Measurements from ENCODE around the gene IGFBP4.

The IGFBP4 gene

GRCh38 chr17:40463122-40463550 is 19.9 kb downstream of the IGFBP4 start:
- Mint-ChIP-seq H3K36me3 (peaks cover 7% of the 10 kb centered on the region), H3K27me3 (peaks cover 39% of the 10 kb centered on the region), H3K9me3 (no peaks in the 10 kb centered on the region), H3K27ac (no peak overlapping the region), H3K4me3 (no peak overlapping the region), H3K4me1 (no peaks in the 10 kb centered on the region)
- DNase-seq, result no peak
- CTCF ChIA-PET, result no interaction called here

- H3K4me1 Mint-ChIP-seq, result no peaks in the 10 kb centered on the region
Measured at GRCh38 chr17:40464392-40464855, 21.2 kb downstream of the IGFBP4 start.

DNA sequence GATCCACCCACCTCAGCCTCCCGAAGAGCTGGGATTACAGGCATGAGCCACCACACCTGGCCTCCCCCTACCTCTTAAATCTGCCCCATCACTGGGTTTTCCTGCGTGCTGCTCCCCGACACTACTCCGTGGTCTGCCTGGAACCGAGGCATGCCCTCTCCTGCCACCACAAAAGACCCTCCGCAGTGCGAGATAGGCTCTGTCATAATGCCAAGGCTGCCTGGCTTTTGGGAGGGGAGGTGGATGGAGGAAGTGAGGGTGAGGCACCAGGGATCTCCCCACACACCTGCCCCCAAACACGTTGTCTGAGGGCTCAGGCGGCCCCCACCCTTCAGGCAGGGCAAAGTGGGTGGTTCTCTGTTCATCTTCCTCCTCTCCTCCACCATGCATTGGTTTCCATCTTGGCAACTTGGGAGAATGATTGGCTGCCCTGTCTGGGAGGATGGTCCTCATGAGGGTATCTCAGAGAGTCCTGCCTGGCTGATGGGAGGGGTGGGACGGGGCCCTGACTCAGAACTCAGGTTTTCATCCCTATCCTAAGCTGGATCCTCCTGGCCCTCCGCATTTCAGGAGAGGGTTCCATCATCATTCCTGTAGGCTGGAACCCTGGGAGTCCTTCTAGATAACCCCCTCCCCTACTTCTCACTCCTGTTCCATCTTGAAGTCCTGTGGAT is 23.2 kb downstream of the IGFBP4 start:
- H3K27me3 Mint-ChIP-seq, result peaks cover 65% of the 10 kb centered on the region
- no peaks in the 10 kb centered on the region for H3K9me3 Mint-ChIP-seq
- no peaks in the 10 kb centered on the region for H3K36me3 Mint-ChIP-seq
- DNase-seq, result no peak
- H3K4me1 Mint-ChIP-seq, result no peaks in the 10 kb centered on the region
- no peak overlapping the region for H3K27ac Mint-ChIP-seq
- no peak overlapping the region for H3K4me3 Mint-ChIP-seq
- CTCF ChIA-PET, result interaction anchor here (0.6 to 4.0 kb wide), 2 partner anchors 10 to 185 kb away, joined by 4 to 21 read pairs; no protein-coding TSS in a partner anchor

More at GRCh38 chr17:40464392-40464855, 21.2 kb downstream of the IGFBP4 start:
- Mint-ChIP-seq H3K27ac (no peak overlapping the region), H3K27me3 (peaks cover 46% of the 10 kb centered on the region), H3K4me3 (no peak overlapping the region), H3K9me3 (no peaks in the 10 kb centered on the region), H3K36me3 (no peaks in the 10 kb centered on the region)
- no peak for DNase-seq
- CTCF ChIA-PET, result interaction anchor here (0.9 to 4.0 kb wide), 5 partner anchors 12 to 68 kb away, joined by 3 to 21 read pairs (median 3); no protein-coding TSS in a partner anchor

GRCh38 chr17:40467281-40467867 is 24.1 kb downstream of the IGFBP4 start:
- Mint-ChIP-seq H3K4me3 (no peak overlapping the region), H3K36me3 (no peaks in the 10 kb centered on the region), H3K4me1 (no peaks in the 10 kb centered on the region), H3K9me3 (no peaks in the 10 kb centered on the region), H3K27me3 (peaks cover 70% of the 10 kb centered on the region), H3K27ac (no peak overlapping the region)
- DNase-seq, result no peak
- CTCF ChIA-PET, result interaction anchor here (4.0 kb wide), 1 partner anchor 9 kb away, joined by 21 read pairs; no protein-coding TSS in a partner anchor

DNA sequence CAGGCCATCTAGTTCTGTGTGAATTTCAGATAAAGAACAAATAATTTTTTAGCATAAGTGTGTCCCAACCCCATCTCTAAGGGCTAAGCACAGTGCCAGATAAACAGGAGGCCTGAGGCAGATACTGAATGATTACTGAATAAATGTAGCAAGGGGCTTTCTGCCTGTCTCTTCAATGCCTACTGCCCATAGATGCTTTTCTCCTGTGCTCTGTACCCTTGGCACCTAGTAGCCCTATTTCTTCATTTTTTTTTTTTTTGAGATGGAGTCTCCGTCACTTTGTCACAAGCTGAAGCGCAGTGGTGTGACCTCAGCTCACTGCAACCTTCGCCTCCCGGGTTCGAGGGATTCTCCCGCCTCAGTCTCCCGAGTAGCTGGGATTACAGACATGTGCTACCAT is 25.3 kb downstream of the IGFBP4 start:
- CTCF ChIA-PET, result interaction anchor here (0.7 kb wide), 1 partner anchor 110 kb away, joined by 4 read pairs; no protein-coding TSS in a partner anchor
- Mint-ChIP-seq H3K36me3 (peaks cover 3% of the 10 kb centered on the region), H3K4me1 (peaks cover 3% of the 10 kb centered on the region), H3K27ac (no peak overlapping the region), H3K4me3 (no peak overlapping the region), H3K9me3 (no peaks in the 10 kb centered on the region), H3K27me3 (peaks cover 75% of the 10 kb centered on the region)
- no peak for DNase-seq

DNA sequence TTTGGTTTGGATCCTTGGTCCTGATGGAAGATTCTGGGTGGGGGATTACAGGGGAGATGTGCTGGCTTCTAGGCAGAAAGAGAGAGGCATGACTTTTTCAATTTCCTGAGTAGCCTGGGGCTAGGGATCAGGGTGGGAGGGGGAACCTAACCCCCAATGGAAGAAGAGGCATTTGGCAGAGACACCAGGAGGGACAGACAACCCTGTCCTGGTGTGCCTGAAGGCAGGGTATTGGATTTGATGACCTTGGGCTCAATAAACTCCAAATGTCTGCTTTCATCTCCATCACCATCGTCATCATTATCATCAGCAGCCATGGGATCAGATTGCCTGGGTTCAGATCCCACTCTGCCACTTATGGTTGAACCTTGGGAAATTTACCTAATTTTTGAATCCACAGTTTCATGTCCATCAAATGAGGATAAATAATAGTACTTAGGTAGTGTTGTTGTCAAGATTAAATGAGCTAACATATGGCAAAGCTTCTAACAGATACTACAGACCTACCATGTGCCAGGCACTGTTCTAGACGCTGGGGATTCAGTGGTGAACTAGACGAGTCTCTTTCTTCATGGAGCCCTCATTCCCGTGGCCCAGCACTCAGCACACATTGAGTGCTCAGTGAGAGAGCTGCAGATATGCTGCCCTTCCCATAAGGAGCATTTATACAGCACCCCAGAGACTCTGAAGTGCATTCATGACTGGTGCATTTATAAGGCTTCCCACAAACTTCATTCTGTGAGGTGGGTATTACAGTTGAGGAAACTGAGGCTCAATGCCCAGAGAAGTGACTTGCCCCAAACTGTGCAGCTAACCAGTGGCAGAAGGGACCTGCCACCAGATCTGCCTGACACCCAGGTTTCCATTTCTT is 26.8 kb downstream of the IGFBP4 start:
- Mint-ChIP-seq H3K4me3 (no peak overlapping the region), H3K36me3 (peaks cover 3% of the 10 kb centered on the region), H3K27me3 (peaks cover 68% of the 10 kb centered on the region), H3K27ac (no peak overlapping the region), H3K9me3 (no peaks in the 10 kb centered on the region), H3K4me1 (peaks cover 8% of the 10 kb centered on the region)
- no peak for DNase-seq
- CTCF ChIA-PET, result interaction anchor here (0.8 kb wide), 1 partner anchor 19 kb away, joined by 3 read pairs; no protein-coding TSS in a partner anchor

DNA sequence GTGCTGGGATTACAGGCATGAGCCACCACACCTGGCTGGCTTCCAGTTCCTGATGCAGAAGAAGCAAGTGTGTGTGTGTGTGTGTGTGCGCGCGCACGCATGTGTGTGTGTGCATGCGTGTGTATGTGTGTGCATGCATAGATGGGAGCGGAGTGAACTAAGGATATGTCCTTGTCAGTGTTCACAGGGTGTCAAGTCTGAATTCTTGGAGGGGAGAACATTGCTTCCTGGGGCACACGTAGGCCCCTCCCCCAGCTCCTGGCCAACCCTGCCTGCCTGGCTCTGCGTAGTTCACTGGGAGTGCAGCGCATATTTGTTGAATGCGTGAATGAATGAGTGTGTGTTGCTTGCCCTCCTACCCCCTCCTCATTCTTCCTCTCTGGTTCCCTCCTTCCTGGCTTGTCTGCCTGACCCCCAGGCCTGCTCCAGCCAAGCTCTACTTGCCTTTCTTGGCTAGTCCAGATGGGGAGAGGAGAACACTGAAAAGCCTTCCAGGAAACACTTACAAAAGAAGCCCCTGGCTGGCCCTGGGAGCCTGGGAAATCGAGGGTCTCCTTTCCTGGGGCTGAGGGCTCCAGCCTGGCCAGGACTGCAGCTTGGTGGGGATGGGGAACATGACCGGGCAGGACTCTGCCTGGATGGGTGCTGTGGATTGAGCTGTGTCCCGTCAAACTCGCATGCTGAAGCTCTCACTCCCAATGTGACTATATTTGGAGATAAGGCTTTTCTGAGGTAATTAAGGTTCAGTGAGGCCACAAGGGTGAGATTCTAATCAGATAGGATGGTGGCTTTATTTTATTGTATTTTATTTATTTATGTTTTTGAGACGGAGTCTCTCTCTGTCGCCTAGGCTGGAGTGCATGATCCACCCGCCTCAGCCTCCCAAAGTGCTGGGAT is 27.9 kb downstream of the IGFBP4 start:
- CTCF ChIA-PET, result interaction anchor here (1.0 kb wide), 1 partner anchor 11 kb away, joined by 3 read pairs; no protein-coding TSS in a partner anchor

DNA sequence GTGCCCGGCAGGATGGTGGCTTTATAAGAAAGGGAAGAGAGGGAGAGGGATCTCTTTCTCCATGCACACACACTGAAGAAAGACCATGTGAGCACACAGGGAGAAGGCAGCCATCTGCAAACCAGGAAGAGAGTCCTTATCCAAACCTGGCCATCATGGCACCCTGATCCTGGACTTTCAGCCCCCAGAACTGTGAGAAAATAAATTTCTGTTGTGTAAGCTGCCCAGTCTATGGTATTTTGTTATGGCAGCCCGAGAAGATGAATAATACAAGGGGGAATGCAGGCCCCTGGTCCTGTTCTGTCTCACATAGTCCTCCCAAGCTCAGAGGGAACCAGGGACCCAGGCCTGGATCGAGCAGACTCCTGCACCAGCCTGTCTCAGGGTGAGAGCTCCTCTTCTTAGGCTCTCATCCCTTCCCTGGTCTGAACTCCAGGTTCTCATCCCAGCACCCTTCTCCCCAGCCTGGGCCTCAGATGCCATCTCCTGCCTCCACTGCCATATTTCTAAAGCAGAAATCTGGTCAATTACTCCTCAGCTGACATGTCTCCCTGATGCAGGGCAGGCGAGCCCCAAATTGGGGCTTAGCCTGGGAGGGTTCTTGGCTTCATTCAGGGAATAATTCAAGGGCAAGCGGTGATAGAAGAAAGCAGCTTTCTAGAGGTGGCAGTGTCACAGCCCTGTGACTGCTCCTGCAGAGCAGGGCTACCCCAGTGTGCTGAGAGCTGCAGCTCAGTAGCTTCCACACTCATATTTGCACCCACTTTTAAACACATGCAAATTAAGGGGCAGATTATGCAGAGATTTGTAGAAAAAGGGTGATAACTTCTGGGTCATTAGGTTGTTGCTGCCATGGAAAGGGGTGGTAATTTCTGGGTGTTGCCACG is 28.8 kb downstream of the IGFBP4 start:
- no peaks in the 10 kb centered on the region for H3K9me3 Mint-ChIP-seq
- H3K27ac Mint-ChIP-seq, result no peak overlapping the region
- peaks cover 3% of the 10 kb centered on the region for H3K36me3 Mint-ChIP-seq
- H3K4me1 Mint-ChIP-seq, result peaks cover 26% of the 10 kb centered on the region
- CTCF ChIA-PET, result interaction anchor here (0.8 to 1.0 kb wide), 2 partner anchors 10 to 46 kb away, joined by 3 read pairs; no protein-coding TSS in a partner anchor
- no peak for DNase-seq
- H3K27me3 Mint-ChIP-seq, result peaks cover 48% of the 10 kb centered on the region
- H3K4me3 Mint-ChIP-seq, result no peak overlapping the region

More for the DNA sequence above, 27.9 kb downstream of the IGFBP4 start:
- Mint-ChIP-seq H3K36me3 (peaks cover 3% of the 10 kb centered on the region), H3K9me3 (no peaks in the 10 kb centered on the region), H3K27me3 (peaks cover 57% of the 10 kb centered on the region), H3K4me1 (peaks cover 17% of the 10 kb centered on the region), H3K4me3 (no peak overlapping the region), H3K27ac (no peak overlapping the region)
- DNase-seq, result no peak

GRCh38 chr17:40472733-40473452 is 29.6 kb downstream of the IGFBP4 start:
- no peak for DNase-seq
- Mint-ChIP-seq H3K27ac (no peak overlapping the region), H3K27me3 (peaks cover 41% of the 10 kb centered on the region), H3K4me1 (peaks cover 34% of the 10 kb centered on the region), H3K9me3 (no peaks in the 10 kb centered on the region), H3K4me3 (no peak overlapping the region), H3K36me3 (peaks cover 3% of the 10 kb centered on the region)
- CTCF ChIA-PET, result interaction anchor here (0.8 kb wide), 1 partner anchor 45 kb away, joined by 3 read pairs; no protein-coding TSS in a partner anchor

DNA sequence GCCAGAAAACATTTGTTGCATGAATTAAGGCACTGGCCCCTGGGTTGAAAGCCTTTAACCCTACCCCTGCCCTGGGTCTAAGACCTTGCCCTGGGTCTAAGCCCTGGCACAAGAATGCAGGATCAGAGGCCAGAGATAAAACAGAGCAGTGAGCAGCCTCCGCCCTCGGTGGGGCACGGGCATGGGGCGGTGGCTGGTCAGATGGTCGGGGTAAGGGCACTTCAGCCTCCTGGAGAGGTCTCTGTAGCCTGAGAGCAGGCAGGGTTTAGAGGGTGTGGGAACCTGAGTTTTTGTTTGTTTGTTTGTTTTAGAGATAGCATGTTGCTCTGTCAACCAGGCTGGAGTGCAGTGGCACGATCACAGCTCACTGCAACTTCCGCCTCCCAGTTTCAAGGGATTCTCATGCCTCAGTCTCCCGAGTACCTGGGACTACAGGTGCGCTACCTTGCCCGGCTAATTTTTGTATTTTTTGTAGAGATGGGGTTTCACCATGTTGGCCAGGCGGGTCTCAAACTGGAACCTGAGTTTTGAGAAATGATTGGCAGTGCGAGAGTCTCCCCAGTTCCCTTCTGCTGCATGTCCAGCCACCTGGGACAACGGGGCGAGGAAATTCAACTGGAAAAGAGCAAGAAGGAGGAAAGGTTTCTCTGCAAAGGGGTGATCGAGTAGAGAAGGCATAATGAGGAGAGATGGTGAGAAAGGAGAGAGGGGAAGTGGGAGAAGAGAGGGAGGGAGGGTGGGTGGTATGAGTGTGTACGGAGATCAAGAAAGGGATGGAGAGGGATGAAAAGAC is 30.5 kb downstream of the IGFBP4 start:
- Mint-ChIP-seq H3K4me1 (peaks cover 42% of the 10 kb centered on the region), H3K27me3 (peaks cover 41% of the 10 kb centered on the region), H3K36me3 (peaks cover 4% of the 10 kb centered on the region), H3K4me3 (no peak overlapping the region), H3K27ac (peak overlapping the region; percentile 54), H3K9me3 (no peaks in the 10 kb centered on the region)
- no peak for DNase-seq
- CTCF ChIA-PET, result interaction anchor here (4.5 kb wide), 1 partner anchor 59 kb away, joined by 75 read pairs; no protein-coding TSS in a partner anchor

- no peak overlapping the region for H3K4me3 Mint-ChIP-seq
- peaks cover 50% of the 10 kb centered on the region for H3K4me1 Mint-ChIP-seq
- H3K27ac Mint-ChIP-seq, result no peak overlapping the region
- no peaks in the 10 kb centered on the region for H3K9me3 Mint-ChIP-seq
- H3K27me3 Mint-ChIP-seq, result peaks cover 33% of the 10 kb centered on the region
- no peak for DNase-seq
- CTCF ChIA-PET, result interaction anchor here (0.6 to 4.5 kb wide), 5 partner anchors 9 to 76 kb away, joined by 3 to 75 read pairs (median 13); no protein-coding TSS in a partner anchor
- peaks cover 8% of the 10 kb centered on the region for H3K36me3 Mint-ChIP-seq
Measured at GRCh38 chr17:40474419-40475002, 31.3 kb downstream of the IGFBP4 start.
